Endothelial cell of hepatic sinusoid (primary cell): Measurements from ENCODE around the gene RTTN.

Experiments
- in situ Hi-C: cut with HindIII; loops from 2 replicates; pipeline ENCODE4 v1.10.0; 2017; ENCODE audit warnings: low sequenced_read_pairs

Gene RTTN

DNA sequence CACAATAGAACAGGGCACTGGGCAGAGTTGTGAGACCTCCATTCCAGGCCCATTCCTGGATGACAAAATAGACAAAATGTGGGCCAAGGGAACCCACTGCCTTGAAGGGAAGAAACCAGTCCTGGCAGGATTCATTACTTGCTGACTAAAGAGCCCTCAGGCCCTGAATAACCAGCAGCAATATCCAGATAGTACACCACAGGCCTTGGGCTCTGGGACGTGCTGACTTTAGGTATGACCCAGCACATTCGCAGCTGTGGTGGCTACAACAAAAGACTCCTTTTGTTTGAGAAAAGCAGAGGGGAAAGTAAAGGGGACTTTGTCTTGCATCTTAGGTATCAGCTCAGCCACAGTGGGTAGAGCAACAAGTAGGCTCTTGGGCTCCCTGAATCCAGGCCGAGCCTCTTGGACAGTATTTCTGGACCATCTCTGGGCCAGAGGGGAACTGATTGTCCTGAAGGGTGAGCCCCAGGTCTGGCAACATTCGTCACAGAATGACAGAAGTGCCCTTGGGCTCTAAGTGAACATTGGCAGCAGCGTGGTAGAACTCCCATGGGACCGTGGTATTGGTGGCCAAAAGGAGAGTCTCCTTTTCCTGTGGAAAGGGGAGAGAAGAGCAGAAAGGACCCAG is 167.9 kb downstream of the RTTN start:
- in situ Hi-C loops: no loop called here

DNA sequence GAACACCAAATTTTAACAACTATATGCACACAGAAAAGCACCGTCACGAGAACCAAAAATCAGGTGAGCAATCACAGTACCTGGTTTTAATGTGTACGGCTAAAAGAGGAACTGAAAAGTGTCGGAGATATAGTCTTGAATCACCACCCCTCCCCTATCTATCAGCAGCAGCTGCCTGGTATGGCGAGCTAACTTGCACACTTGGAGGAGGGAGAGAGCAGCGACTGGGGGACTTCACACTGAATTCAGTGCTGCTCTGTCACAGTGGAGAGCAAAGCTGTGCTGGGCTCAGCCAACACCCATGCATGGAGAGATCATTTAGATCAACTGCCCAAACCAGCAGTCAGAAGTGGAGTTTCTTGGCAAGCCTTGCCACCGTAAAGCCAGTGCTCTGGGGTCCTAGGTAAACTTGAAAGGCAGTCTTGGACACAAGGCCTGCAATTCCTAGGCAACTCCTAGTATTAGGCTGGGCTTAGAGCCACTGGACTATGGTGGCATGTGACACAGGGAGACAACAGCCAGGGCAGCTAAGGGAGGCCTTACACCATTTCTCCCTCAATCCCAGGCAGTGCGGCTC is 168.6 kb downstream of the RTTN start:
- in situ Hi-C loops: no loop called here

DNA sequence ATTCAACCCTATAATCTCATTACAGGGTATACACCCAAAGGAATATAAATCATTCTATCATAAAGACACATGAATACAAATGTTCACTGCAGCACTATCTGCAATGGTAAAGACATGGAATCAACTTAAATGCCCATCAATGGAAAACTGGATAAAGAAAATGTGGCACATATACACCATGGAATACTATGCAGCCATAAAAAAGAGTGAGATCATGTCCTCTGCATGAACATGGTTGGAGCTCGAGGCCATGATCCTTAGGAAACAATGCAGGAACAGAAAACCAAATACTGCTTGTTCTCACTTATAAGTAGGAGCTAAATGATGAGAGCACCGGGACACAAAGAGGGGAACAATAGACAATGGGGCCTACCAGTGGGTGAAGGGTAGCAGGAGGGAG is 169.3 kb downstream of the RTTN start:
- in situ Hi-C loops: no loop called here

DNA sequence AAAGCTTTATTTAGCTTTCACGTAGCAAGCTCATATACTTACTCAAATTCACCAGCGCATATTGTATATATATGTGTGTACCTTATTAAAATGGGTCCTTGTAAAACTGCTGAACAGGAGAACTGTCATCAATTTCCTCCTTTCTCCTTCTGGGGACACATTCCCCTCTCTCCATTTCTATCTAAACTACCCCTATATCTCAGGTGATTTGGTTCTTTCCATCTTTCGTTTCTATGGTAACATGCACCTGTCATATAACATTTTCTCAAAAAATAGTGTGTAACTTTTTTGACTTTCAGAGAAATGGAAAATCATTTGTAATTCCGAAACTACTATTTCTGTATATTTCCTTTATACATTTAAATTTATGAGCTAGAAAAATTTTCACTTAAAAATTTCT is 174.3 kb downstream of the RTTN start:
- in situ Hi-C loops: no loop called here

DNA sequence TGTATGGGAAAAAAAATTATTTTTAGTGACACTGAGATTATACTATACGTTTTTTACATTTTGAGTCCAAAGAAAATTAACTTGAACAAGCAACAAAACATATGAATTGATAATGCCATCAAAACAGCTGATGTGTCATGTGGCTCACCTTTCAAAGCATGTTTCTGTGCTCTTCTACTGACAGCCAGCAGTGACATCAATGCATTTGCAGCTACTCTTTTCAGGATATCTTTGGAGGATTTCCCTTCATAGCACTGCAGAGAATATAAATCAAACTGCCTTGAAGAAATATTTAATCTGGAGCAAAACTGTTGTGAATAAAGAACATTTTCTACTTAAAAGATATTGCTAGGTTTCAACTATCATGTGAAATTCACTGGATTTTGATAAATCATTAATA is 174.8 kb downstream of the RTTN start:
- in situ Hi-C loops: no loop called here

DNA sequence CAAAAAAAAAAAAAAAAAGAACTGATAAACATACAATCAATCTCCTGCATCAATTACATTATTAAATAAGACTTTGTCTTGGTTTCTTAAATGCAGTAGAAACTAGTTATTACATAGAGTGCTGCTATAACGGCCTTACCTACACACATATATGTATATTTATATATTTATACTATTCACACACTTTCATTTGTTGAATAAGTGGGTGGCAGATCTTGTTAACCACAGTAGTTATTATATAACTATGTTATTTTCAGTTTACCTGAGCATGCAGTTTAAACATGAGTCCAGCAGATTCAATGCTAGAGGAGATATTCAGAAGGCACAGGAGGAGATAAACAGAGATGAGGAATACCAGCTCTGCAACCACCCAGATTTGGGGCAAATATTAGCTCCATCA is 176.3 kb downstream of the RTTN start:
- in situ Hi-C loops: no loop called here

DNA sequence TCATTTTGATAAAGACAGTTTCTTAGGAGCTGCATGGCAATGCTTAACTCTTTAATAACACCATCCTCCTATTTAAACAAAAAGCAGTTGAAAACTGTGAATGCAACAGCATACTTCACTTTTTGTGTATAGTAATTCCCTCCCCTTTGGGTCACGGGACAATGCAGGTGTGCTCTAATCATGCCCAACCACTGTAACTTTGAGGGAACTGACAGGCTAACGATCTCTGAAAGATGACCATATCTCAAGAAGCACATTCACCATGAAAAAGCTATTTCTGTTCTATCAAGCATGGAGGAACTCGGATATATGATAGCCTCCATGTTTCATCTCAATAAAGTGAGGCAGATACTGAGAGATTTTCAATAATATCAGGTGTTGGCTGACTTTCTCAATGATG is 176.8 kb downstream of the RTTN start:
- in situ Hi-C loops: no loop called here

DNA sequence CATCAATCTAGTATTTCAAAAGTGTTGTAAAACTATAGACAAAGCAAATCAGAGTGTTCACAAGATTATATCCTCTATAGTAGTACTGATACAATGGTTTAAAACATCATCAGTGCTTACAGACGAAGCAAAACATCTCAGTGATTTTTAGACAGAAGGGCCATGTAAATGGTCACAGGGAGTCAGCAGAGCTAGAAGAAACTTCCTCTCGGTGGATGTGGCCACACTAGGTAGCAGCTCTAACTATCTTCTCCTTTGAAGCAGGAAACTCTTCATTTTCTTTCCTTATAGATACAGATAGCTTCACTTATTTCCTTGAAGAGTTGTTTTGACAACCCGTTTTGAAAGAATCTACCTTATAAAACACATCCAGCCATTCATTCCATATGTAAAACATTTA is 177.4 kb downstream of the RTTN start:
- in situ Hi-C loops: no loop called here

DNA sequence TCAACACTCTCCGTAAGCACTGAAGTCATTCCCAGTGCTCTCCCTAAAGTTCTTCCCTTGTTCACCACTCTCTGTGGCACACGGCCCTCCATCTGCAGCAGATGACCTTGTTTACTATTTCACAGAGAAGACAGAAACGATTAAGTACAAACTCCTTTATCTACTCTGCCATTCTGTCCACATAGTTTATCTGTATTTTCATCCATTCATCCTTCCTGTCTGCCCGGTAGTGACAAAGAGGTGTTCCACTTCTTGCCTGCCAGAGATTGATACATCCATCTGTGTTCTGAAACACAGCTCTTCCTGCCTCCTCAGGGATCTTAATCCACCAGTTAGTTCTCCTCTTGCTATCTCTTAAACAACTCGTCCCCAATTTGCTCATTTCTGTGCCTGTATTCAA is 179.9 kb downstream of the RTTN start:
- in situ Hi-C loops: no loop called here

DNA sequence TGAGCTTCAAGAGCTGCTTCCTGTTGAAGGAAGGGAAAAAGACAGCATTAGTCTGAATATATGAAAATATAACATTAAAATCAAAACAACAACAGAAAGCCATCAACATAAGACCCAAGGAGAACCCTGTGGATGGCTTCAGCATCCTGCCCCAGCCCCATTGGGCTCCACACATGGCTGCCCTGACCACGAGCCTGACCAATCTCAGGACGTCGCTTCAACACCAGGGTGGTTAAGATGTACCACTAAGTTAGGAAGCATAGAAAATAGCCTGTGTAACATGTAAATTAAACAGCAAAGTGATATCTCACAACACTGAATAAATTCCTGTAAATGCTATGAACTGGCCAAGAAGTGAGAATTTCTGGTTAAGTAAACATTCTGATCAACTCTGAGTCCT is 180.7 kb downstream of the RTTN start:
- in situ Hi-C loops: no loop called here

DNA sequence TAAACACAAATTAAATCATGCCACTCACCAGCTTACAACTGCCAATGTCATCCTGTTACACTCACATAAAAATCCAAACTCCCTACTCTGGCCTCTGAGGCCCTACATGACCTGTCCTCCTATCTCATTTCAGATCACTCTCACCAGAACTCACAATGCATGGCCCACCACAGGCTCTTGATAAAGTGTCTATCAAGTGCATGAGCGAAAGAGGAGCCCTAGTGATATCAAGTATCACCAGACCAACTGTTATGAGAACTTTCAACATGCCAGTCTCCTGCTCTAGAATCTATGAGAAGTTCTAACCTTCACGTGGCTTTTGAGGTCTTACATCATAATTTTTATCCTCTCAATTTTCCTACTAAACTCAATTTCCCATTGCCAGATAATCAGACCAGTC is 181.4 kb downstream of the RTTN start:
- in situ Hi-C loops: no loop called here

DNA sequence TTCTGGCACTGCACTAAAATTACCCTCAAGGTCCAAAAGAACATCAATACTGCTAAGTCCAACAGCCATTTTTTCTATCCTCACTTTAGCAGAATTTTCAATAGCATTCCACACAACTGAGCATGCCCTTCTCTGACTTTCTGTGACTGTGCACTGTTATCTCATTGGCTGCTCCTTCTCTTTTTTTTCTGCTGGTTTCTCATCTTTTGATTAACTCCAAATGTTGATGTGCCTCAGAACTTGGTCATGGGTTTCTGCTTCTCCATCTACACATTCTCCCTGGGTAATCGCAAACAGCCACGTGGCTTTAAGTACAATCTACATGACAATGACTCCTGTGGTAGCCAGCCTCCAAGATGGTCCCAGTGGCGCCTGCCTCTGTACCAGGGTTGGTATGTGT is 182.9 kb downstream of the RTTN start:
- in situ Hi-C loops: no loop called here

DNA sequence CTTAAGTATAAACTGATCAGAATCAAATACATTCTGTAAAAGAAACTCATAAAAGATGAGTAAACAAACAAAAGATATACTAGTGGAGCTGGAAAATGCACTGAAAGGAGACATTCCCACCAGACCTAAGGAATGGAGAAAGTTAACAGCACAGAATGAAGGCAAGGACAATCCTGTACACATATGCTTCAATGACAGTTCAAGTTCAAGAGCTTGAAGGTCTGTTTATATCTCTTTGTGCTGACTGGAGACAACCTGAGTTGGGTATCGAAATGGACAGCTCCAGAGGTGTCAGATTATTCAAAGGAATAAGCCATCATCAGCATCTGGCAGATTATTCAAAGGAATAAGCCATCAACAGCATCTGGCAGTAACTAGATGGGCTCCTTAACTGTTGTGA is 184.0 kb downstream of the RTTN start:
- in situ Hi-C loops: no loop called here

DNA sequence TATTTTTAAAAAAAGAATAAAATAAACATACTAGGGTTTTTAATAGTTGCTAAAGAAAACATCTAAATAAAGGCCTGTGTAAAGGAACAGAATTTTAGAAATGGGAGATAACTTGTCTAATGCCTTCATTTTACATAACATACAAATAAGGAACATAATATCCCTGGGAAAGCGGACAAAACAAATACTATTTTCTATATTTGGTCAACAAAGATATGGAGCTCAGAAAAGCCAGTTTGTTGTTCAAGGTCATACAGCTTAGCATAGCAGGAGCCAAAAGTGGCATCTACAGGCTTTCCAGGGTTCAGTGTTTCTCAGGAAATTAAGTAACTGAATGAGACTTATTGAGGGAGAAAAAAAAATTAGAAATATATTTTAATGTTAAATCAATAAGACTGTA is 184.4 kb downstream of the RTTN start:
- in situ Hi-C loops: no loop called here

DNA sequence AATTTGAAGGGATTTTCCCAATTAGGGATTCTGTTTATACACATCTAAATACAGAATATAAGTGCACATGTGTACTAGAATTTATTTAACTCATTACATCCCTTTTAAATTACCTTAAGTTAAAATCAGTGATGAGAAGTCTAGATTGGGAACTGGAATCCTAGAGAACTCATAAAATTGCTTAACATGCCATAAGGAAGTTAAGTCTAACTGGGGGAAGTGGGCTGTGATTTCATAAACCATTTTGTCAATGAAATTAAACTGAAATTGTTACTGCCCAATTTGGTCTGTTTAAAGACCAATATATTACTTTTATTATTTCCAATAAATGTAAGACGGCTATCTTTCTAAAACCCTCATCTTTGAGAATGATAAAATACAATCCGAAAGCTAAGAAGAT is 185.5 kb downstream of the RTTN start:
- in situ Hi-C loops: no loop called here

DNA sequence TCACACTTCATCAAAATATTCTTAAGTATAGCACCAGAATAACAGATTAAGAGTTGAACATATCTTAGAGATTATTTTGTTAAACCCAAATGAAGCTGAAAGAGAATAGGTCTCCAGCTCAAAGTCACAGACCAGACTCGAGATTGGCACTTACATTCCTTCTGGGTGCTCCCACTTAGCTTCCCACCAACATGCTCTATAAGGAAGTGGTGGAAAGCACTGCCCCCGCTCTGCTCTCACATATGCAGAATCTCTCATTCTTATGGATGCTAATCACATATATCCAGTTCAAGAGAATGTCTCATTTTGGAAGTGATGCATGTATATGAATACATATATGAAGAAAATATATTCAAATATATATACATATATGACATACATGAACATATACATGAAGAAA is 186.4 kb downstream of the RTTN start:
- in situ Hi-C loops: no loop called here

DNA sequence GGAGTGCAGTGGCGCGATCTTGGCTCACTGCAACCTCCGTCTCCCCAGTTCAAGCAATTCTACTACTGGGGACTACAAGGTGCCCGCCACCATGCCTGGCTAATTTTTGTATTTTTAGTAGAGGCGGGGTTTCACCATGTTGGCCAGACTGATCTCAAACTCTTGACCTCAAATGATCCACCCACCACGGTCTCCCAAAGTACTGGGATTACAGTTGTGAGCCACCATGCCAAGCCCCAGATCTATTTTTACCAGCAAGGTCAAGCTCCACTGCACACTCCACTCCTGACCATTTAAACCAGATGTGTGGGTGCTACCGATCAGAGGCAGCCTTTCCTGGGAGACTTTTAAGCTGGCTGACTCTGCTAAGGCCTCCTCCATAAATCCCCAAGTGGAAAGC is 190.4 kb downstream of the RTTN start:
- in situ Hi-C loops: no loop called here

DNA sequence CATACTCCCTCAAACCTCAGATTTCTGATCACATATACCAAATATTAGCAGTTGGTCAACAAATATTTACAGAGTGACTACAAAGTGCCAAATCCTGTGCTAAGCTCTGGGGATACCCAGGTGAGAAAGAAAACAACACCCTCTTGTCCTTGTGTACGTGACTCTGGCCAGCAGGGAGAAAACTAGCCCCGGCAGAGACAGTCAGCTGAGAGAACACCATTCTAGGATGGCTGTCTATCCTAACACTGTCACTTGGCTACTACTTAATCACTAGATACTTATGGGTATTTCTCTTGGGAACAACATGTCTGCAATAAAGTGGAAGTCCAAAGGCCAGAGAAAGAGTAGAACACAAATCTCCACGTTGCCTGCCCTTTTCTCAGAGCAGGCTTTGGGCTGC is 199.9 kb downstream of the RTTN start:
- in situ Hi-C loops: no loop called here

DNA sequence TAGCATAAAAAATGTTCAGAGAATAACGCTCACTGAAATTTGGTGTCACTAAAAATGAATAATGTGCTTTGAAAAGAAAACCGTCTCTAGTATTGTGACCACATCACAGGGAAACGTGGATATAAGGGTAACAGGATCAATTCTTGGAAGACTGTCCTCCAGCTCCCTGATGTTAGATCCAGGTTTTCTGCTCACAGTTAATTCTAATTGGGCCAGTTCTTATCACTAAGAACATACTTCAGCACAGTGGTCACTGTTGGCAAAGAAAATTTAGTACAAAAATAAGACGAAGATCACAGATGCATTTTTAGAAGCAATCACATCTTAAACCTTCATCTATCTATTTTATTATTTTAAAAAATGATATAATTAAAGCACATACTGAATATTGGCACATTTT is 200.8 kb downstream of the RTTN start:
- in situ Hi-C loops: no loop called here

DNA sequence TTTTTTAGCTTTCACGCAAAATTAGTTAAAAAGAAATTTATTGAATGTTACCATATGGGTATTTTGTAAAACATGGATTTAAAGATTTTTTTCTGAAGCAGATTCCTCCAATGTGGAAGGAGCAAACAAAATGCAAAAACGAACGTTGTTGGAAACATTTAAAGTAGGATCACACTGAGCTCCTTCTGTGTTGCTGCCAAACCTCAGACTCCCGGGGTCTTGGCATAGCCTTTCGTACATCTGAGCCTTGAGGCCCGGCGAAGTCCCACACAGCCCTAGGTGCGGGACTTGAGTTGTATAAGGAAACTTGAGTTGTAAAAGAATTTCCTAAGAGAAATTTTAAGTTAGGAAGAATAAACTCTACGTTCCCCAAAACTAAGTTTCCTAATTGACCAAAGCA is 205.8 kb downstream of the RTTN start:
- in situ Hi-C loops: no loop called here

DNA sequence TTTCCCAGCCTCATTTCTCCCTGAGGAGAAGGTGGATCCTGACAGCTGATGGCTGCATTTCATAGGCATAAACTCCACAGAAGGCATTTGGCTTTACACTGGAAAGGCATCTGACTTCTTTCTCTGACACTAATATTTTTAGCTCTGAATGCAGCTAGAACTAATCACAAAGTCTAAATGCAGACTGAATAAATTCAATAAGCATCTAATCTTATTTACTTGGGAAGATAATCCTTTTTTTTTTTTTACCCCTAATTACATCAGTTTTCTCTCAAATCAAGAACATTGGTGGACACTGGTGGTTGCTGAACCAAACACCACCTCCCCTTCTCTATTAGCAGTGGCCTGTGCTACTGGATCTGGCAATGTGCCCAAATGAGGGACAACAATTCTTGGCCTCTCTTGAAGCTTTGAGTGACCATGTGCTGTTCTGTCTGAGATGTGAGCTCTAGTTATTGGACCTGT is 206.9 kb downstream of the RTTN start:
- in situ Hi-C loops: no loop called here

DNA sequence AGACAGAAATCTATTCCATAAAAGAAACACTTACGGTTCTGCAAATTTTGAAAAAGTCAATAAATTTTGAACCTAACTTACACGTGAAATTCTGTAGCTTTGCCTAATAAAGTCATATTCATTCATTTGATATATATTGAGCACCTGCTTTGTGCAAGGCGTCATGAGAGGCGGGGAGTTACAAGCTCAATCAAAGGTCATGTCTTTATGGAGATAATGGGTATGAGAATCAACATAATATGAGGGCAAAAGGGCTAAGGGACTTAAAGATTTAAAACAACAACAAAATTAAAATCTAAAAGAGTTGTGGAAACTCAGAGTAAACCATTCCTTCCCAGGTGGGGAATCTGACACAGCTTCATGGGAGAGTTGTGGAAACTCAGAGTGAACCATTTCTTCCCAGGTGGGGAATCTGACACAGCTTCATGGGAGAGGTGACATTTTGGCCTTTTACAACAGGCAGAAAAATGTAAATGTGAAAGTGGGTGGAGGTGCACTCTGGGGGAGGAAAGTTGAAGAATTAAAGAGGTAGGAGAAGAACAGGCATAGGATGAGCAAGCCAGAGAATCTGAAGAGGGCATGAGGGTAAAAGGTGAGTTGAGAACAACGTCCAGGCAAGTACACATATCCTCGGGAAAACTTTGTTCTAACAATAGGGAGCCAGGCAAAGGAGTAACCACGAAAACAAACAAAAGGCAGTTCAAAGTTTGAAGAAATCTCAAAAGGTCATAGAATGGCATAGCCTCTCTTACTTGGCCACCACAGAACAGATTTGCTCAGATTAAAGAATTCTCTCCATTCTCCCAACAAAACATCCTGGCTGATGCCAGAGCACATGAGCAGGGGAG is 208.3 kb downstream of the RTTN start:
- in situ Hi-C loops: no loop called here
